Adrenal gland (tissue), 12 donors: ENCODE results near the gene BRMS1. TPM values are rescaled to one million over a fixed set of nuclear protein-coding genes. Genes with fewer than 3 reads are reported as not detected.

Experiments
- DNase-seq, 7 donors: peaks; one replicate each; pipeline ENCODE4 v3.0.0-alpha.2; 2019 to 2020
- H3K27ac ChIP-seq, 5 donors: fragments of 200-600 bp; sonication (generic) in 4 of 5; 1 replicate in 3 of 5; 2 replicates in 2 of 5; pipeline versions ENCODE4 v1.5.1 to v1.8.0; 2016 to 2020; ENCODE audit warnings: mild to moderate bottlenecking in 1 of 5
- H3K27me3 ChIP-seq: fragments of 200-600 bp; 2 replicates; pipeline ENCODE4 v1.8.0; 2021
- H3K36me3 ChIP-seq, 2 donors: fragments of 200-600 bp; replicated peaks in 1 of 2; 1 replicate in 1 of 2; 2 replicates in 1 of 2; pipeline versions ENCODE4 v1.5.1 to v1.8.0; 2018 to 2022
- H3K4me1 ChIP-seq, 2 donors: fragments of 200-600 bp; replicated peaks in 1 of 2; 1 replicate in 1 of 2; 2 replicates in 1 of 2; pipeline versions ENCODE4 v1.5.1 to v1.8.0; 2018 to 2021
- H3K4me3 ChIP-seq, 4 donors: fragments of 200-600 bp; sonication (generic) in 3 of 4; one replicate each; pipeline ENCODE4 v1.5.1; 2016 to 2018
- H3K9me3 ChIP-seq, 3 donors: fragments of 200-600 bp; sonication (generic) in 1 of 3; replicated peaks in 1 of 3; 1 replicate in 2 of 3; 2 replicates in 1 of 3; pipeline versions ENCODE4 v1.5.1 to v1.8.0; 2016 to 2021
- POLR2A ChIP-seq, 2 donors: fragments of 450-650 bp; IDR thresholded peaks; one replicate each; pipeline ENCODE4 v1.6.1; 2017; ENCODE audit warnings: antibody characterized with exemption in 2 of 2, mild to moderate bottlenecking in 2 of 2, moderate library complexity in 1 of 2
- WGBS, 4 donors: extraction: QIAGEN DNeasy Blood & Tissue Kit in 2 of 4; methylation state at CpG; one replicate each; pipeline versions ENCODE4 v1.1.5 to v1.1.7; 2013 to 2017; 5-methylcytosine and 5-hydroxymethylcytosine counted together
- intact Hi-C, 2 donors: fragments of 100-400 bp; cut with DNase I; formaldehyde crosslinking; loops; one replicate each; pipeline versions ENCODE4 v1.14.1 to v1.15.0; 2022 to 2023
- polyA plus RNA-seq, 3 donors: library from polyadenylated mRNA; stranded (reverse); fragments of 200-250 nt in 2 of 3; fragments of 350-450 nt in 1 of 3; fragmentation: Illumina TruSeq in 1 of 3; extraction: RNeasy Lipid Tissue Mini Kit (QIAGEN cat#74804) in 1 of 3; gene quantifications; one replicate each; pipeline ENCODE4 v1.2.3, GENCODE V29; 2013 to 2014
- total RNA-seq, 9 donors: library from RNA; depleted of rRNA in 4 of 9; stranded (reverse); fragments of >200 nt in 4 of 9; fragments of 120-200 nt in 1 of 9; fragmentation: NEBNext Ultra II Directional in 1 of 9; extraction: Animal tissue kit (Norgen Biotek cat#: 25700) in 1 of 9; gene quantifications; one replicate each; pipeline versions ENCODE4 v1.1.0 to v1.2.4, GENCODE V29; 2013 to 2023
- TF ChIP-seq, protein P1 (sequence below), 6 experiments: fragments of 450-650 bp in 4 of 6; fragments of 200-600 bp in 2 of 6; sonication (generic) in 1 of 6; IDR thresholded peaks; 1 replicate in 5 of 6; 2 replicates in 1 of 6; pipeline versions ENCODE4 v1.5.1 to v1.8.0; 2016 to 2021; ENCODE audit warnings: antibody characterized with exemption in 6 of 6, mild to moderate bottlenecking in 2 of 6, moderate library complexity in 1 of 6
- donor health status: healthy with polysubstance abuse.
- donor health status: Bipolar disorder and iron deficiency.
- donor health status: DM: yes; HTN: yes; CAD: no.
- donor health status: DM: no; HTN: no; CAD: no.
- donor health status: DM: no; HTN: no; CAD: no.
- donor health status: DM: yes; HTN: yes; CAD: no.

Gene BRMS1
- total and polyA plus RNA-seq, 12 donors = 22.4 to 55.3 (median 41.7) TPM

DNA sequence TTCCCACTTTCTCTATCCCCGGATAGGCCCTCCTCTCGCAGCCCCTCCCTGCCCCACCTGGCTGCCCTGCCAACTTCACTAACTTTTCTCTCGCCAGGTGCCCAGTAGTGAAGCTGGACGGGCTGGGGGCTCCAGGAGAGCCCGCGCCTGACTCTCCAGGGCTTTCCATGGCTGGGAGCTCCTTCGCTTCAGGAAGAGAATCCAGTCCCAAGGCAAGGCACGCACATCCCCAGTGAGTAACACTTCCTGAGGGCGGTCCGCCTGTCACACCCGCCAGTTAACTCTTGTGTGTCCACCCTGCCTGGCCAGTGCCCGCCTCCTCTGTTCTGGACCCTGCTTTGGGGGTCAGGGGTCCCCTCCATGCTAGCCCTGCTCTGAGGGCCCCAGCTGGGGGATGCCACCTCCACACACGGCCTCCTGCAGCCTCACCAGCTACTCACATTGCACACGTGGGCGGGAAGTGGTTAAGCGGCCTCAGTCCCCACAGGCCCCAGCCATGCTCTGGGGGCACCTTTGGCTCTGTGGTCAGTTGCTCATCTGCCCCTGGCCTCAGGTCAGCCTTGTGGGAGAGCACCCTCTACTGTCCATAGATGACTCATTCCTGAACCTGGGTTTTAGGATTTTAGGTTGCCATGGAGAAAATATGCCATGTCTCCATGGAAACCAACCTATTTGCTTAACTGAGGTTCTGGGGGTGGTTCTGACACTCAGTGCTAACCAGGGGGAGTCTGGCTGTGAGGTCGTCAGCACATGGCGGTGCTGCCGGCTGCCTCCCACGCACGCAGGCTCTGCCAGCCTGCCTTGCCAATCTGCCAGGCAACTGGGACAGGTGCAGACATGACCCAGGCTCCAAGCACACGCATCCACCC lies 8.4 kb downstream of the BRMS1 start, which contains the start of gene RIN1:
RIN1 (minus strand) TSS at position 201 of the 869 bp plus-strand sequence; CDS start at position 169, 32 bp downstream.
- Histone ChIP-seq H3K36me3 (peaks cover 0 to 35% of the 10 kb centered on the region in 2 donors), H3K4me3 (peak within 1 kb of the TSS in 3 of 4 donors; percentile 25 to 84 (median 54)), H3K27me3 (no peaks in the 10 kb centered on the region), H3K4me1 (peaks cover 10 to 22% of the 10 kb centered on the region in 2 donors), H3K27ac (peak within 1 kb of the TSS in 4 of 5 donors; percentile 20 to 87 (median 58)), H3K9me3 (no peaks in the 10 kb centered on the region)
- 4 to 10% (median 8%) methylated on average over 20 to 22 of the region's 22 CpGs; no CpG with 5 or more reads in 1 of the 4 donors for WGBS, 4 donors
- TF ChIP-seq, protein P1, sequence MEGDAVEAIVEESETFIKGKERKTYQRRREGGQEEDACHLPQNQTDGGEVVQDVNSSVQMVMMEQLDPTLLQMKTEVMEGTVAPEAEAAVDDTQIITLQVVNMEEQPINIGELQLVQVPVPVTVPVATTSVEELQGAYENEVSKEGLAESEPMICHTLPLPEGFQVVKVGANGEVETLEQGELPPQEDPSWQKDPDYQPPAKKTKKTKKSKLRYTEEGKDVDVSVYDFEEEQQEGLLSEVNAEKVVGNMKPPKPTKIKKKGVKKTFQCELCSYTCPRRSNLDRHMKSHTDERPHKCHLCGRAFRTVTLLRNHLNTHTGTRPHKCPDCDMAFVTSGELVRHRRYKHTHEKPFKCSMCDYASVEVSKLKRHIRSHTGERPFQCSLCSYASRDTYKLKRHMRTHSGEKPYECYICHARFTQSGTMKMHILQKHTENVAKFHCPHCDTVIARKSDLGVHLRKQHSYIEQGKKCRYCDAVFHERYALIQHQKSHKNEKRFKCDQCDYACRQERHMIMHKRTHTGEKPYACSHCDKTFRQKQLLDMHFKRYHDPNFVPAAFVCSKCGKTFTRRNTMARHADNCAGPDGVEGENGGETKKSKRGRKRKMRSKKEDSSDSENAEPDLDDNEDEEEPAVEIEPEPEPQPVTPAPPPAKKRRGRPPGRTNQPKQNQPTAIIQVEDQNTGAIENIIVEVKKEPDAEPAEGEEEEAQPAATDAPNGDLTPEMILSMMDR (IDR thresholded peaks at IDR 0.05) = peak in 5 of 6 experiments; percentile 22 to 45 (median 29)
- TF ChIP-seq POLR2A (IDR thresholded peaks at IDR 0.05) = peak in 1 of 2 donors; percentile 49
- peak; percentile 63 to 87 (median 81) for DNase-seq
- intact Hi-C loops = no loop called here

DNA sequence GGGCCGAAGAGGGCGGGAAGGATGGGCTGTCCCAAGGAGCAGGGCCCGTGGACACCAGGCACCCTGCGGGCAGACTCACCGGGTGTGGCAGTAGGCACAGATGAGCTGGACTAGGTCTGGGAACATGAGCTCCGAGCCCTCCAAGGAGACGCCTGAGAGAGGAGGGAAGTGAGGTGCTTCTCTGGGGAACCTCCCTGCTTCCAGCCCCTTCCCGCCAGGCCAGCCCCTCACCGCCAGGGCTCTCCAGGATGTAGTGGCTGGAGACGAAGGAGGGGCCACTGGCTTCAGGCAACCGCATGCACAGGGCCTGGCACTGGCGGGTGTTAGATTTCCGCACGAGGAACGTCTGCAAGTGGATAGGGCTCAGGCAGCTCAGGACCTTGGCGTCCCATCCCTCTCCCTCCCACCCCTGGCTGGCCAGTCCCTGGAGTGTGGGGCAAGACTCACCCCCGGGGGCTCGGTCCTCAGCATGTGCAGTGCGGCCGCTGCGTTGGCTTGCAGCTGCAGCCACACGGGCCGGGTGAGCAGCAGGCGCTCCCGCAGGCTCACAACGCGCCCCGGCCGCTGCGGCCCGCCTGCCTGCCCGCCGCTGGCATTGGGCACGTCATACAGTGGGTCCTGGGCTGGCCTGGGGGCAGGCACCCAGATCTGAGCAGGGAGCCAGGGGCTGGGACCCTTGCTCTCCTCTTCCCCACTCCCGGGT lies 9.2 kb downstream of the BRMS1 start:
- WGBS, 4 donors = 10 to 28% (median 13%) methylated on average over 9 to 35 of the region's 35 CpGs
- no peaks in the 10 kb centered on the region for H3K9me3 ChIP-seq
- H3K27ac ChIP-seq = peak overlapping the region in 4 of 5 donors; percentile 20 to 87 (median 58)
- TF ChIP-seq, protein P1 (IDR thresholded peaks at IDR 0.05) = no peak
- TF ChIP-seq POLR2A (IDR thresholded peaks at IDR 0.05) = no peak
- intact Hi-C loops = no loop called here
- no peaks in the 10 kb centered on the region for H3K27me3 ChIP-seq
- H3K4me3 ChIP-seq = peak overlapping the region in 3 of 4 donors; percentile 25 to 84 (median 54)
- peaks cover 10 to 22% of the 10 kb centered on the region in 2 donors for H3K4me1 ChIP-seq
- DNase-seq = peak in 4 of 7 donors; percentile 35 to 65 (median 46)
- H3K36me3 ChIP-seq = peaks cover 0 to 28% of the 10 kb centered on the region in 2 donors

- peak overlapping the region in 1 of 4 donors; percentile 84 for H3K4me3 ChIP-seq
- H3K27me3 ChIP-seq = no peaks in the 10 kb centered on the region
- DNase-seq = peak in 2 of 7 donors; percentile 21 to 22
- H3K27ac ChIP-seq = no peak overlapping the region
- intact Hi-C loops = no loop called here
- WGBS, 4 donors = 75 to 83% (median 82%) methylated on average over 13 to 42 of the region's 42 CpGs
- peaks cover 10 to 22% of the 10 kb centered on the region in 2 donors for H3K4me1 ChIP-seq
- TF ChIP-seq, protein P1 (IDR thresholded peaks at IDR 0.05) = no peak
- no peak for TF ChIP-seq POLR2A (IDR thresholded peaks at IDR 0.05)
- no peaks in the 10 kb centered on the region for H3K9me3 ChIP-seq
- H3K36me3 ChIP-seq = peaks cover 0 to 19% of the 10 kb centered on the region in 2 donors
Measured at GRCh38 chr11:66334605-66335442, 10.1 kb downstream of the BRMS1 start.
